Smooth muscle cell (in vitro differentiated cells): ENCODE results near the gene DDX17. TPM values are rescaled to one million over a fixed set of nuclear protein-coding genes. Genes with fewer than 3 reads are reported as not detected.

Experiments used
- DNase-seq: peaks from one replicate; lab custom pipeline; 2025; ENCODE audit not compliant: unreplicated experiment; lab: John Stamatoyannopoulos, UW
- H2AFZ ChIP-seq: fragments of 200-600 bp; sonication (generic); 2 replicates; pipeline ENCODE4 v1.6.0; 2016; ENCODE audit warnings: antibody characterized with exemption, low read depth, mild to moderate bottlenecking
- H3F3A ChIP-seq: fragments of 200-600 bp; sonication (generic); 2 replicates; pipeline ENCODE4 v1.6.0; 2017; ENCODE audit warnings: antibody characterized with exemption, low read depth
- H3K27ac ChIP-seq: fragments of 200-600 bp; sonication (generic); 2 replicates; pipeline ENCODE4 v1.5.1; 2016; ENCODE audit warnings: low read depth, mild to moderate bottlenecking
- H3K27me3 ChIP-seq: fragments of 200-600 bp; sonication (generic); 2 replicates; pipeline ENCODE4 v1.6.1; 2016; ENCODE audit warnings: low read depth, mild to moderate bottlenecking
- H3K36me3 ChIP-seq: fragments of 200-600 bp; sonication (generic); 2 replicates; pipeline ENCODE4 v1.5.1; 2016; ENCODE audit warnings: low read depth
- H3K4me1 ChIP-seq: fragments of 200-600 bp; sonication (generic); 2 replicates; pipeline ENCODE4 v1.5.1; 2016; ENCODE audit warnings: low read depth
- H3K4me2 ChIP-seq: fragments of 200-600 bp; sonication (generic); 2 replicates; pipeline ENCODE4 v1.6.0; 2016; ENCODE audit warnings: mild to moderate bottlenecking
- H3K4me3 ChIP-seq: fragments of 200-600 bp; sonication (generic); 2 replicates; pipeline ENCODE4 v1.5.1; 2016; ENCODE audit warnings: mild to moderate bottlenecking
- H3K79me2 ChIP-seq: fragments of 200-600 bp; sonication (generic); 2 replicates; pipeline ENCODE4 v1.6.0; 2016; ENCODE audit warnings: low read depth, mild to moderate bottlenecking
- H3K9ac ChIP-seq: fragments of 200-600 bp; sonication (generic); 2 replicates; pipeline ENCODE4 v1.6.0; 2016; ENCODE audit warnings: low read depth
- H3K9me3 ChIP-seq: fragments of 200-600 bp; sonication (generic); replicated peaks from 2 replicates; pipeline ENCODE4 v1.5.1; 2016; ENCODE audit warnings: low read depth
- H4K20me1 ChIP-seq: fragments of 200-600 bp; sonication (generic); 2 replicates; pipeline ENCODE4 v1.6.0; 2016; ENCODE audit warnings: low read depth
- WGBS: methylation state at CpG from one replicate; pipeline ENCODE4 v1.1.7; 2016; ENCODE audit warnings: low lambda C conversion rate; 5-methylcytosine and 5-hydroxymethylcytosine counted together
- polyA plus RNA-seq: library from polyadenylated mRNA; unstranded; fragments of >200 nt; fragmentation: Nextera tagmentation; extraction: Ambion mirVana; gene quantifications from 2 replicates; pipeline ENCODE4 v1.2.1, GENCODE V29; 2016
- total RNA-seq: library from RNA; depleted of rRNA; stranded (reverse); fragments of >200 nt; gene quantifications from 2 replicates; pipeline ENCODE4 v1.2.3, GENCODE V29; 2014
- TF ChIP-seq, protein P1 (sequence below): fragments of 200-600 bp; sonication (generic); IDR thresholded peaks from 2 replicates; pipeline ENCODE4 v1.5.1; 2017; ENCODE audit warnings: borderline replicate concordance, mild to moderate bottlenecking, antibody characterized with exemption; ENCODE audit not compliant: insufficient read depth, poor library complexity, severe bottlenecking

DDX17 gene
- total and polyA plus RNA-seq, 2 experiments from 2014 or later, result 11.5 to 182 TPM

DNA sequence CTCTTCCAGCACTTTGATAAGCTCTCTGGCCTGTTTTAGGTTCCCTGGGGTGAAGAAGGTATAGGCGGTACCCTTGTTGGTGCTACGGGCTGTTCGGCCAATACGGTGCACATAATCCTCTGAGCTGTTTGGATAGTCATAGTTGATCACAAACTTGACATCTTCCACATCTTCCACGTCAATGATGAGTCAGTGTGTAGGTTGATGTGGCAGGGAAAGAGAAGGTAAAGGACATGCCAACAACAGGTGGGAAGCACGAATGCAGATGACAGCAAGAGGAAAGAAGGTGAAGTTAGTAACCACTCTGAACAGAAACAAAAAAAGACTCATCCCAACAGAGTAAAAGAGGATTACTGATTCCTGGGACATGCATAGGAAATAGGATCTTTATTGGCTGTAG is 18.2 kb downstream of the DDX17 start:
- Histone ChIP-seq H3K36me3 (peaks cover 26% of the 10 kb centered on the region), H3K4me1 (no peaks in the 10 kb centered on the region), H3F3A (peaks cover 78% of the 10 kb centered on the region), H4K20me1 (peaks cover 97% of the 10 kb centered on the region), H3K9ac (no peak overlapping the region), H3K9me3 (no peaks in the 10 kb centered on the region), H3K27me3 (no peaks in the 10 kb centered on the region), H2AFZ (no peak overlapping the region), H3K27ac (peak overlapping the region; percentile 75), H3K79me2 (peaks cover 34% of the 10 kb centered on the region), H3K4me3 (no peak overlapping the region), H3K4me2 (no peak overlapping the region)
- DNase-seq, result no peak
- WGBS, result 90% methylated on average over 6 of the region's 6 CpGs
- TF ChIP-seq, protein P1, sequence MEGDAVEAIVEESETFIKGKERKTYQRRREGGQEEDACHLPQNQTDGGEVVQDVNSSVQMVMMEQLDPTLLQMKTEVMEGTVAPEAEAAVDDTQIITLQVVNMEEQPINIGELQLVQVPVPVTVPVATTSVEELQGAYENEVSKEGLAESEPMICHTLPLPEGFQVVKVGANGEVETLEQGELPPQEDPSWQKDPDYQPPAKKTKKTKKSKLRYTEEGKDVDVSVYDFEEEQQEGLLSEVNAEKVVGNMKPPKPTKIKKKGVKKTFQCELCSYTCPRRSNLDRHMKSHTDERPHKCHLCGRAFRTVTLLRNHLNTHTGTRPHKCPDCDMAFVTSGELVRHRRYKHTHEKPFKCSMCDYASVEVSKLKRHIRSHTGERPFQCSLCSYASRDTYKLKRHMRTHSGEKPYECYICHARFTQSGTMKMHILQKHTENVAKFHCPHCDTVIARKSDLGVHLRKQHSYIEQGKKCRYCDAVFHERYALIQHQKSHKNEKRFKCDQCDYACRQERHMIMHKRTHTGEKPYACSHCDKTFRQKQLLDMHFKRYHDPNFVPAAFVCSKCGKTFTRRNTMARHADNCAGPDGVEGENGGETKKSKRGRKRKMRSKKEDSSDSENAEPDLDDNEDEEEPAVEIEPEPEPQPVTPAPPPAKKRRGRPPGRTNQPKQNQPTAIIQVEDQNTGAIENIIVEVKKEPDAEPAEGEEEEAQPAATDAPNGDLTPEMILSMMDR, result no peak

DNA sequence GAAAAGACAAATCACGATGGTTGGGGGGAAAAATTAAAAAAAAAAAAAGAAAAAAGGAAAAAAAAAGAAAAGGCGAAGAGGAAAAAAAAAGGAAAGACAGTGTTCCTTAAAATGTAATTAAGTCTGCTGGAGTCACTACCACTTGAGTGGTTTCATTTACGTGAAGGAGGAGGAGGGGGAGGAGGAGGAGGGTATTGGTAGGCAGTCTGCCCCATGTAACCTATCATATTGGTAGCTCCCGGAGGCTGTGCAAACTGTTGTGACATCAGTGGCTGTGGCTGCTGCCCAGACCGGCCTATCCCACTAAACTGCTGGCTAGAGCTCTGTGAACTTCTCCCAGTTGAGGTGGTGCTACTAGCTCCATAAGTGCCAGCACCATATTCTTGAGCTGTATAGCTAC is 20.3 kb downstream of the DDX17 start:
- Histone ChIP-seq H2AFZ (no peak overlapping the region), H4K20me1 (peaks cover 91% of the 10 kb centered on the region), H3K4me3 (no peak overlapping the region), H3K4me1 (no peaks in the 10 kb centered on the region), H3K36me3 (peaks cover 26% of the 10 kb centered on the region), H3K4me2 (no peak overlapping the region), H3K9me3 (no peaks in the 10 kb centered on the region), H3K79me2 (peaks cover 25% of the 10 kb centered on the region), H3F3A (peaks cover 91% of the 10 kb centered on the region), H3K9ac (no peak overlapping the region), H3K27me3 (no peaks in the 10 kb centered on the region), H3K27ac (no peak overlapping the region)
- TF ChIP-seq, protein P1, result no peak
- DNase-seq, result no peak
- 77% methylated on average over 5 of the region's 5 CpGs for WGBS

DNA sequence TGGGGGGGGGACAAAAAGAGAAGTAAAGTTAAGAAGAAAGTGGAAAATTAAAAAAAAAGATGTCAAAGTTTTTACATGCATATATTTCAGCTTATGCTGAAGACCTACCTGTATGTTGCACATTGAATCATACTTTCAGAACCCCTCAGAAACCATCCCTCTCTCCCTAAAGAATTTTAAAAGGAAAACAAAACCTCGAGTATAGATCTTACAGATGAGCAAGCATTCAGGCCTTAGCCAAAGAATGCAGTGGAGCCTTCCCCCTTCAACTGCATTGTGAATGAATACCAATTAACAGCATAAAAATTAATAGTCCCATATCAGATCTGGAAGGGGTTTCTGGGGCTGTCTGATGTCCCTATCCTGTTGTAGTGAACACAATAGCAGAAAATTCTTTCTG is 21.9 kb downstream of the DDX17 start:
- Histone ChIP-seq H3K9me3 (no peaks in the 10 kb centered on the region), H2AFZ (no peak overlapping the region), H3F3A (peaks cover 89% of the 10 kb centered on the region), H3K79me2 (peaks cover 13% of the 10 kb centered on the region), H3K36me3 (peaks cover 23% of the 10 kb centered on the region), H3K4me1 (no peaks in the 10 kb centered on the region), H3K4me2 (no peak overlapping the region), H3K9ac (no peak overlapping the region), H4K20me1 (peaks cover 90% of the 10 kb centered on the region), H3K4me3 (no peak overlapping the region), H3K27ac (peak overlapping the region; percentile 32), H3K27me3 (no peaks in the 10 kb centered on the region)
- no peak for DNase-seq
- 75% methylated on average over 1 of the region's 1 CpG for WGBS
- TF ChIP-seq, protein P1, result no peak

DNA sequence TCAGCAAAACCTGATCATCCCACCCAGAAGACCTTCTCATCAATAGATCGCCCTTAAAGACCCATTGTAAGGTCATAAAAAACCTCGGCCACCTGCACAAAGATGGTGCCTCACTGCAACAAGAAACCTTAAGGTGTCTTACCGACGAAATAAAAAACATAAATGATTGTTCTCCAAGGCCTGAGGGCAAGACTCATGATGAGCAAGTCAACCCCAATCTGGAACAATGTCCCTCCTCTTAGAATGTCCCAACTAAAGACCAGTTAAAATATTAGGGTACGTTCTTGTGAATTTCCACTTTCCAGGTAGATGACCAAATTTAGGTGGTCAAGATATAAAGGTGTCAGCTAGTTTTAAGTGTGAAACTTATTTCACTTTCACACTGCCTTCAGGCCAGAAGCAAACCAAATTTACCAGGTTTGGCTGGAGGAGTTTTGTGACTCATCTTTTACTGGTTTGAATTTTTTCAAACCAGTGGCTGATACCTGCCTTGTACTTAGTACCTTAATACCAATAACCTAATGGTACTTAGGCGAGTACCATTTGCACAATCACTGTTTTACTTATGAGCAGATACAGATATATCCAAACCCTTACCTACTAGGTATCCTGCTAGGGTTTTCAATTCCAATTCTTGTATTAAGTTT is 23.3 kb downstream of the DDX17 start:
- DNase-seq, result no peak
- Histone ChIP-seq H2AFZ (no peak overlapping the region), H3K9me3 (no peaks in the 10 kb centered on the region), H3F3A (peaks cover 76% of the 10 kb centered on the region), H3K36me3 (peaks cover 13% of the 10 kb centered on the region), H3K79me2 (peaks cover 1% of the 10 kb centered on the region), H3K4me1 (no peaks in the 10 kb centered on the region), H3K4me2 (no peak overlapping the region), H3K4me3 (no peak overlapping the region), H3K27ac (peak overlapping the region; percentile 34), H4K20me1 (peaks cover 85% of the 10 kb centered on the region), H3K27me3 (no peaks in the 10 kb centered on the region), H3K9ac (no peak overlapping the region)
- TF ChIP-seq, protein P1, result no peak
- WGBS, result 94% methylated on average over 6 of the region's 6 CpGs
